Stomach (tissue), 4 donors: Measurements from ENCODE around the gene FBXL7.

Experiments used
- EP300 ChIP-seq: sonication (generic); formaldehyde crosslinking; IDR thresholded peaks from one replicate; pipeline ENCODE4 v1.6.1; 2017; ENCODE audit warnings: antibody characterized with exemption
- POLR2A ChIP-seq, 4 donors: fragments of 450-650 bp; IDR thresholded peaks; one replicate each; pipeline ENCODE4 v1.6.1; 2016; ENCODE audit warnings: antibody characterized with exemption in 4 of 4, control low read depth in 2 of 4, mild to moderate bottlenecking in 1 of 4, moderate library complexity in 1 of 4
- POLR2AphosphoS5 ChIP-seq, 3 donors: sonication (generic); formaldehyde crosslinking; IDR thresholded peaks; one replicate each; pipeline ENCODE4 v1.6.1; 2016; ENCODE audit warnings: antibody characterized with exemption in 3 of 3
- TF ChIP-seq, protein P1 (sequence below), 7 experiments: fragments of 450-650 bp in 4 of 7; fragments of 200-600 bp in 3 of 7; sonication (generic) in 3 of 7; IDR thresholded peaks; one replicate each; pipeline ENCODE4 v1.5.1; 2016 to 2019; ENCODE audit warnings: antibody characterized with exemption in 7 of 7, control low read depth in 2 of 7, mild to moderate bottlenecking in 1 of 7

DNA sequence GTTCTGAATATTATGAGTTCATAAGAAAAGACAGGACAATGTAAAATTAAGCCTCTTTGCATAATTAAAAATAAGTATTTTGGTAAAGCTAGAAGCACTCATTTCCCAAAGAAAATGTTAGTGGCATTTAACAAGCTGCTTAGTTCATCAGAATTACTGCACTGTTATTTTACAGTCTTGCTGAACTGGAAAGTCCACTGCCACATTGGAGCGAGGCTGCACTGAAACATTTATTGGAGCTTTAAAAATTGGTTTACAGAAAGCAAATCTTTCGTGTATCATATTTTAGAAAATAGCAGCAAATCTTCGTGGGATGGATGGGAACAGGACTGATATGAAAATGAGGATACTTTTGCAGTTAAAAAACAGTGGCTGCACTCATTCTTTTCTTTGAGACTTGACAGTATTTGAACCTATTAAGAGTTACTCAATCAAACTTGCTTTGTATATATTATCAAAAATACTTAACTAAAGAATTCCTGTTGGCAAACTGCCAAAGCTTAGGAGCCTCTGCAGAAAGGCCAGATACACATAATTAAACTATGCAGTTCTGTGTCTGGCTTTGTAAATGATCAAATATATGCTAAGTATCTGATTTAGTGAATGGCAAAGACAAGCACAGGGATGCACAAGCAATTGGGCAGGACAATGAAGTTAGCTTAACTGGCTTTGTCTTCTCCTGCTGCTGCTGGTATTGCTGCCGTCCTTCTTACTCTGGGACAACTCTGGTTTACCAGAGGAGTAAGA is 16.5 kb upstream of the FBXL7 start:
- TF ChIP-seq, protein P1, sequence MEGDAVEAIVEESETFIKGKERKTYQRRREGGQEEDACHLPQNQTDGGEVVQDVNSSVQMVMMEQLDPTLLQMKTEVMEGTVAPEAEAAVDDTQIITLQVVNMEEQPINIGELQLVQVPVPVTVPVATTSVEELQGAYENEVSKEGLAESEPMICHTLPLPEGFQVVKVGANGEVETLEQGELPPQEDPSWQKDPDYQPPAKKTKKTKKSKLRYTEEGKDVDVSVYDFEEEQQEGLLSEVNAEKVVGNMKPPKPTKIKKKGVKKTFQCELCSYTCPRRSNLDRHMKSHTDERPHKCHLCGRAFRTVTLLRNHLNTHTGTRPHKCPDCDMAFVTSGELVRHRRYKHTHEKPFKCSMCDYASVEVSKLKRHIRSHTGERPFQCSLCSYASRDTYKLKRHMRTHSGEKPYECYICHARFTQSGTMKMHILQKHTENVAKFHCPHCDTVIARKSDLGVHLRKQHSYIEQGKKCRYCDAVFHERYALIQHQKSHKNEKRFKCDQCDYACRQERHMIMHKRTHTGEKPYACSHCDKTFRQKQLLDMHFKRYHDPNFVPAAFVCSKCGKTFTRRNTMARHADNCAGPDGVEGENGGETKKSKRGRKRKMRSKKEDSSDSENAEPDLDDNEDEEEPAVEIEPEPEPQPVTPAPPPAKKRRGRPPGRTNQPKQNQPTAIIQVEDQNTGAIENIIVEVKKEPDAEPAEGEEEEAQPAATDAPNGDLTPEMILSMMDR (IDR thresholded peaks at IDR 0.05), result no peak
- TF ChIP-seq POLR2A (IDR thresholded peaks at IDR 0.05), result no peak
- no peak for TF ChIP-seq EP300
- TF ChIP-seq POLR2AphosphoS5 (IDR thresholded peaks at IDR 0.05), result no peak
